GM19438 (cell line): ENCODE data around the gene CA7.
"Not testable (repeated sequence)": the region's sequence is repeated elsewhere in the genome, so short reads cannot be mapped to it uniquely, and the experiment has no call there.

ENCODE experiments used
- ATAC-seq: cut with Tn5 transposase; IDR thresholded peaks from one replicate; pipeline ENCODE4 v1.9.1; 2021; ENCODE audit warnings: low read depth; ENCODE audit not compliant: unreplicated experiment

CA7 gene

DNA sequence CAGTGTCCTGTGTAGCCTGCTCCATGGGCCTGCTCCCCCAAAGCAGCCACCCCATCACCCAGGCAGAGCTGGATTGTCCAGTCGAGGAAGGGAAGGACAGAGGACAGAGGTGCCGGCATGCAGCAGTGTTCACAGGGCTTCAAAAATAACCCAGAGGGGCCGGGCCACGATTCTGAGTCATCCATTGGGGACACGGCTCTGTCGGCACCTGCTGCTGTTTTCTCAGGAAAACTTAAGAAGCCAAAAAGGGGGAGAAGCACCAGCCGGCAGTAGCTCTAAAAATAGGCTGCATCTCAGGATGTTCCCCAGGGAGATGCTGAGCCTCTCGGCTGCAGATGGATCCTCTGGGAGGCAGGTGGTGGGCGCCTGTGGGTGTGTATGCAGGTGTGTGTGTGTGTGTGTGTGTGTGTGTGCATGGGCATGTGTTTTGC, 1.6 kb downstream of the CA7 start:
- no peak for ATAC-seq

- no peak for ATAC-seq
Measured at GRCh38 chr16:66846266-66846665, 2.1 kb downstream of the CA7 start.

DNA sequence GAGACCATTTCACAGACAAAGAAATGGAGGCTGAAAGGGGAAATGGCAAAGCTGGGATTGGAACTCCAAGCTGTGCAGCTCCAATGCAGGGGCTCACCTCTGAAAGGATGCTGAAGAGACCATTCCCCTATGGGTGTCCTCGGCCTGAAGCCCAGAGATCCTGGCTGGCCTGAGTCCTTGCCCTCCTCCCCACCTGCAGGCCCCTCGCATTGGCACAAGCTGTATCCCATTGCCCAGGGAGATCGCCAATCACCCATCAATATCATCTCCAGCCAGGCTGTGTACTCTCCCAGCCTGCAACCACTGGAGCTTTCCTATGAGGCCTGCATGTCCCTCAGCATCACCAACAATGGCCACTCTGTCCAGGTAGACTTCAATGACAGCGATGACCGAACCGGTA, 2.6 kb downstream of the CA7 start:
- ATAC-seq, result no peak

GRCh38 chr16:66847533-66848067, 3.4 kb downstream of the CA7 start:
- ATAC-seq, result no peak

- no peak for ATAC-seq
Measured at GRCh38 chr16:66848172-66848571, 4.0 kb downstream of the CA7 start.

GRCh38 chr16:66849021-66849420, 4.8 kb downstream of the CA7 start:
- ATAC-seq, result no peak

DNA sequence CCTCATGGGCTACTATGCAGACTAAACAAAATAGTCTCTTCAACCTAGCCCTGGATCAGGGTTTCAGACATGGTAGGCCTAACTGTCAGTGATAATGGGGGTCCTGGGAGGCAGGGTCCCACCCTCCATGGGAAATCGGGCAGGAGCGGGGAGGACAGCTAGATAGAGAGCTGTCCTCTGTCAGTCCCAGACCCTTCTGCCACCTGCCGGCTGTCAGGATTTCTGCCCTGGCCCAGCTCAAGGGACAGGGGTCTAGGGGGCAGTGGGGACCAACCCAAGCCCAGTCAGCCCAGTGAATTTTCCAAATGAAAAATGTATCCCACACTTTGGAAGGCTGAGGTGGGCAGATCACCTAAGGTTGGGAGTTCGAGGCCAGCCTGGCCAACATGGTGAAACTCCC, 5.3 kb downstream of the CA7 start:
- no peak for ATAC-seq

DNA sequence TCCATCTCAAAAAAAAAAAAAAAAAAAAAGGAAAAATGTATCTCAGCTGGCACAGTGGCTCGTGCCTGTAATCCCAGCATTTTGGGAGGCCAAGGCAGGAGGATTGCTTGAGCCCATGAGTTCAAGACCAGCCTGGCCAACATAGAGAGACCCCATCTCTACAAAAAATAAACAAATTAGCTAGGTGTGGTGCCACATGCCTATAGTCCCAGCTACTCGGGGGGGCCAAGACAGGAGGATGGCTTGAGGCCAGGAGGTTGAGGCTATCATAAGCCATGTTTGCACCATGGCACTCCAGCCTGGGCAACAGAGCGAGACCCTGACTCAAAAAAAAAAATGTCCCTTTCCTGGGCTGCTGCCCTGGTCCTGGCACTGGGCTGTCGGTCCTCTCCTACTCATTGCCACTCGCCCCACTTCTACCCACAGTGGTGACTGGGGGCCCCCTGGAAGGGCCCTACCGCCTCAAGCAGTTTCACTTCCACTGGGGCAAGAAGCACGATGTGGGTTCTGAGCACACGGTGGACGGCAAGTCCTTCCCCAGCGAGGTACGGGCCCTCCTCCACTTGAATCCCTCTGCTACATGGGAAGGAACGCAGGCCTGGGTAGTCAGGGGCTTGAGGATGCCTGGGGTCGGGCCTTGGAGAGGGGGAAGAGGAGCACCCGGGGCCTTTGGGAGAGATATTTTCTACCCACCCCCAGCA, 6.1 kb downstream of the CA7 start:
- ATAC-seq, result no peak

GRCh38 chr16:66851166-66851964, 7.2 kb downstream of the CA7 start:
- ATAC-seq, result no peak

DNA sequence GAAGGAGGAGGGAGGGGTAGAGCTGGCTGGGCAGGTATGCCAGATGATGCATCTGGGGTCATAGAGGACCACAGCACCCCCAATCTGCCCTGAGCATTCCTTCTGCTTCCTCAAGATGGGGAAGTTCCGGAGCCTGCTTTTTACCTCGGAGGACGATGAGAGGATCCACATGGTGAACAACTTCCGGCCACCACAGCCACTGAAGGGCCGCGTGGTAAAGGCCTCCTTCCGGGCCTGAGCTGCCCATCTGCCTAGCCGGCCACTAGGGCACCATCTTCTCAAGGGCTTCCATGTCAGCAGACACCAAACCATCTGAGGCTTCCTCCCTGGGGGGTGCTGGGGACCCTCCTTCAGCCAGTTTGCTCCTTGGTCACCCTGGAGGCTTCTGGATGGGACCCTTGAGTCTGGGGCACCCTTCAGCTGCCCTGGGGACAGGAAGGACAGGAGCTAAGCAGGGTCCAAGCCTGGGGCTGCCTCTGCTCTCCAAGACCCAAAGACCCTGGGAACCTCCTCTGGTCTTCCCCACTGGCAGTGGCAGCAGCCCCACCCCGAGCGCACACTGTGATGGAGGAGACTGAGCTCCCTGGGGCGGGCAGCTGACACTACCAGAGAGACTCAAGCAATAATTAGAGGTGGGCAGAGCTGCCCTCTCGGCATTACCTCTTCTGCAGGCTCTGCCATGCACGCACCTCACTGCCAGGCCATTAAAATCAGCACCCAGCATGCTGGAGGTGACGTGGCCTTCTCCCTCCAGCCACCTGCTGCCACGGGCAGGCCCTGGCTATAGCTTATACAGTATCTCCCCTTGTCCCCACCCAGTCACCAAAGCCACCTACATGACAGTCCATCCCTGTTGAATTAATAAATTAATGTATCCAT, 9.3 kb downstream of the CA7 start:
- no peak for ATAC-seq

- no peak for ATAC-seq
Measured at GRCh38 chr16:66856184-66856730, 12.0 kb downstream of the CA7 start.

DNA sequence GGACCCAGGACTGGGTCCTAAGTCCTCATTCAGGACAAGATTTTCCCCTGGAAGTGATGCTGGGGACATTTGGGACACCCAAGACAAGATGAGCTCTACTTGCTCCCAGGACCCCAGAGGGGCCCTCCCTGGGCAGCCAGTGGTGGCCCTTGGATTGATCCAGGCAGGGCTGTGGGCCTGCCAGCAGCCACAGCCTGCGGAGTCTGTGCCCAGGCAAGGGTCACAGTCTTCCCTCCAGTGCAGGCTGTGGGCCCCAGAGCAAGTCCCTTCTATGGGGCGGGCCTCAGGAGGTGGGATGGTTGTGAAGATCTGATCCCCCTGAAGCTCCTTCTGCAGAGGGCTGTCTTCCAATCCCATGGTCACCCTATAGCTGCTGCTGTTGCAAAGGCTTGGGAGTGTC, 12.6 kb downstream of the CA7 start:
- ATAC-seq, result no peak

GRCh38 chr16:66857437-66857836, 13.2 kb downstream of the CA7 start:
- ATAC-seq, result no peak

DNA sequence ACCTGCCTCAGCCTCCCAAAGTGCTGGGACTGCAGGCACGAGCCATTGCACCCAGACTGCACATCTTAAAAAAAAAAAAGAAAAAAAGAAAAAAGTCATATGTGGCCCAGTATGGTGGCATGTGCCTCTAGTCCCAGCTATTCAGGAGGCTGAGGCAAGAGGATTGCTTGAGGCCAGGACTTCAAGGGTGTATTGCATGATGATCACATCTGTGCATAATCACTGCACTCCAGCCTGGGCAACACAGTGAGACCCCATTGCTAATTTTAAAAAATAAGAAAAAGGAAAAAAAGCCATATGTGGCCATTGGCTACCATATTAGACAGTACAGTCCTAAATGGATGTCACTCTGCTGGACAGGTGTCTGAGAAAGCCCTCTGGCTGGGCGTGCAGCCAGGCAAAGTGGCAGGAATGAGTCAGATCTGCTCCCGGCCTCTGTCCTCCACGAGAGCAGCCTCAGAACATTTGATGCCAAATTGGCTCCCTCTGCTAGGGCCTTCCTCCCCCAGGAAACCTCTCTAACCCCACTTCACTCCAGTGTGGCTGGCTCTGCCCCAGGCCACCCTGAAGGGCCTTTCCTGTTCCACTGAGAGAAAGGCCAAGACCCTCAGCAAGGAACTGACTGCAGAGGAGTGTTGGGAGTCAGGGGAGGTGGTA, 14.7 kb downstream of the CA7 start:
- ATAC-seq, result peak; percentile 66

DNA sequence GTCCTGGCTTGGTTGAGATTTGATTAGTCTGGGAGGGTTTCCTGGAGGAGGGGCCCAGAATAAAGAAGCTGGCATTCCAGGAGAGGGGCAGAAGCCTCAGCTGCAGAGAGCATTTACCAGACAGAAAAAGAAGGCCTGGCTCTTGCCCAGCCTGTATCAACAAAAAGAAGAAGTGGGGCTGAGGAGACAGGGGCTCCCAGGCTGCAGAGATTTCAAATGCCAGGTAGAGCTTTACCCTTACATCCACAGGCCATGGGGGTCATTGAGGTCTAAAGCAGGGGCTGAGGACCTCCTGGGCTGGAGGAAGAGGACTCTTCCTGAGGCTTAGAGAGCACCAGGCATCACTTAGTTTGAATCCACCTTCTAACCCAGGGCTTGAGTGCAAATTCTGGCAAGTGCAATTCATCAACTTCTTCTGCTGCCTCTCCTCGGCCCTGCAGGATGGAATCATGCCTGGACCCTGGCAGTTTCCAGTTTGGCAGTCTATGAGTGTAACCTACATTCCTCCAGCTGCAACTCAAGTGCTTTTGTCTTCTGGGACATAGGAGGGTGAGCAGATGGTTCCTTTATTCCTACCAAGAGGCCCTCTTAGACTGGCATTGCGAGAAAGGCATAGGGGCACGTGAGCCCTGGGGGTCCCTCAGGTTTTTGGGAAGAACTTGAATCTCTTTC, 15.3 kb downstream of the CA7 start:
- no peak for ATAC-seq

DNA sequence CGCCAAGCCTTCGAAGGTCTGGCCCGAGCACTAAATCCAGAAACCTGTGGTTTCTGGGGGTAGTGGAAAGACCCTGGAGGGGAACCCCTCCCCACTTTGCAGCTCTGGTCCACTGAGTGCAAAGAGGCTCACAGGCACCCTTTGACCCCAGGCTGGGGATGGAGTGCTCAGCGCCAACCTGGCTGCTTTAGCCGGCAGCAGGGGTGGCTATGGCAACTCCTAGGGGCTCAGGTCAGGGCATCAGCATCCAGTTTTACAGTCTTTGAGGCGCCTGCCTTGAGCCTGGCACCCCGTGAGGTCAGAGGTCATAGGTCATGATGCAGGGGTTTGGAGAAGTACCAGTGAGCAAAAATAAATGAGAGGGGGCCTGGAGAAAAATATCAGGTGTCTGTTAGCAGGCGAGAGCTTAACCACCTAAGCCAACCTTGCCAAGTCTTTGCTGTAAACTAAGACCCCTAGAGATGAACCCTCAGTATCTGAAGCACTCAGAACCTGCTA, 17.9 kb downstream of the CA7 start:
- no peak for ATAC-seq

GRCh38 chr16:66863707-66864106, 19.5 kb downstream of the CA7 start:
- ATAC-seq, result no peak

- ATAC-seq, result no peak
Measured at GRCh38 chr16:66869424-66869823, 25.2 kb downstream of the CA7 start.

GRCh38 chr16:66871363-66871762, 27.1 kb downstream of the CA7 start:
- ATAC-seq, result not testable (repeated sequence)
